ENCODE results near the gene ETV7. TPM values are rescaled to one million over a fixed set of nuclear protein-coding genes. Genes with fewer than 3 reads are reported as not detected.
A peak's percentile ranks its signal among the peaks of the same experiment; 100 is the strongest.
"Not testable (repeated sequence)": the region's sequence is repeated elsewhere in the genome, so short reads cannot be mapped to it uniquely, and the experiment has no call there.

ETV7 gene
- total RNA-seq, 1 donor from 2014 or later: 0.29 TPM

DNA sequence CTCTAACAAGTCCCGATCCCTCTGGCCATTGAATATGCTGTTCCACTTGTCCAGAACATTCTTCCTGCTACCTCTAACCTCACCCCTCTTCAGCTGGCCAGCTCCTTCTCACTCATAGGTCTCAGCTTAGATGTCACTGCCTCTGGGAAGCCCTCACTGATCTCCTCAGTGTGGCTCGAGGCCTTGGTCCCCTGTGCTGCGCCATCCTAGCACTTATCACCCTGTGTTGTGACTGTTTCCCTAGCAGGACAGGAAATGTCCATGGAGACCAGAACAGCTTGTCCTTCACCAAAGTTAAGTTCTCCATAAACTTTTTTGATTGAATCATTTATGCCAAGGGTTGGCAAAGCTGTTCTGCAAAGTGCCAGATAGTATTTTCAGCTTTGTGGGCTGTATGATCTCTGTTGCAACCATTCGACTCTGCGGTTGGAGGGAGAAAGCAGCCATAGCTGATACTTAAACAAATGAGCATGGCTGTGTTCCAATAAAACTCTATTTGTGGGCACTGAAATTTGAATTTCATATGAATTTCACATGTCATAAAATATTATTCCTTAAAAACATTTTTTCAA lies 44.3 kb downstream of the ETV7 start:
- DNase-seq (ENCODE audit: low spot score): no peak

DNA sequence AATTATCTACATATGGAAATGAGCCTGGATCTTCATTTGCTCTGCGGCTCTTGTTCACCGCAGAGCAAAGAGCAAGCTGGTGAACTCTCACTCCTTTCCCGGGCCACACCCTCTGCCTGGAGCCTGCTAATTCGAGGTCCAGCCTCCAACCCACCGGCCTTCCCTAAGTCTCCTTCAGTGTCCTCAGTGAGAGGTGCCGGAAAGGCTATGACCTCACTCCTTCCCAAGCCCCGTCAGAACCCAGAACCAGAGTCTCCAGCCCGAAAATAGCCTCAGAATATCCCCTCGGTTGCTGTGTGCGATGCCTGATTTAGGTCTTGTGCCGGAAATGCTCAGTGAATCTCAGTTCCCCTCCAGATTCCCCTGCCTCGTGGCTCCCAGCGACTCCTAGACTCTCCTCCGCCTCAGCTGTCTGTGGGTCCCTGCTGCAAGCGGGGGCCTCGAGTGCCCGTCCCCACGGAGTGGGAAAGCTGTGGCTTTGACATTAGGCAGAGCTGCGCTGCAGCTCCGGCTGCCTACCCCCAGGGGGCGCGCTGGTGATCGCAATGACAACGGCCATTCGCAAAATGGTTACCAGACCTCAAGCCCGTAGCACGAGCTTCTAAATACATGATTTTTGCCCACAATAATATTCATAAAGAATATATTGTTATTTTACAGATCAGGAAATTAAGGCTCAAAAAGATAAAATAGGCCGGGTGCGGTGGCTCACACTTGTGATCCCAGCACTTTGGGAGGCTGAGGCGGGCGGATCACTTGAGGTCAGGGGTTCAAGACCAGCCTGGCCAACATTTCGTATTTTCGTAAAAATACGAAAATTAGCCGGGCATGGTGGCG lies 46.6 kb downstream of the ETV7 start:
- DNase-seq (ENCODE audit: low spot score): no peak

DNA sequence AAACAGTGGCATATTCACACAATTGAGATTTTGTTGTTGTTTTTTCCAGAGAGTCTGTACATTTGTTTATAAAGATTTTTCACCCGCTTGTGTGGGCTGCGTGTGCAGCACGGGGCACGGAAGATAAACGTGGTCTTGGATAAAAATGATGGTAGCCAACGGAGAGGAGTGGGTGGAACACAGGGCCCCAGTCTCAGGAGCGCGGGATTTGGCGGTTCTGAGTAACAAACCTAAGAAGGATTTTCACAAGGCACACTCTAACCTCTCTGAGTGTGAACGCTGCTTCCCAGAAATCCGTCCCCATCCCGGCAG lies 47.2 kb downstream of the ETV7 start:
- no peak for DNase-seq (ENCODE audit: low spot score)

DNA sequence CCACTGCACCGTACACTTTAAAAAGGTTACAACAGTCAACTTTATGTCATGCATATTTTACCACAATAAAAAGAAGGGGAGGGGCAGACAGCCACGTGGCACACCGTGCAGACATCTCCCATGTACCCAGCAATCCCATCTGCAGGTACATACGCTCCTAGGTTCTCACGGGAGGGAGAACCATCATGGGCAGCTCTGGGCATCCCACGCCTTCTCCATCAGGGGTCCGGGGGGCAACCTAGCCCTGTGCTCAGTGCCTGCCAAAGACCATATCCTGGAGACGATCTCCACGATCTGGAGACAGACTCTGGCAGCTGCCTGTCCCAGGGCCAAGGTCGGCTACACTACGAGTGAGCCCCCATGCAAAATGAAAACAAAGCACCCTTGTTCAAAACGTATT lies 48.3 kb downstream of the ETV7 start:
- DNase-seq (ENCODE audit: low spot score): no peak

DNA sequence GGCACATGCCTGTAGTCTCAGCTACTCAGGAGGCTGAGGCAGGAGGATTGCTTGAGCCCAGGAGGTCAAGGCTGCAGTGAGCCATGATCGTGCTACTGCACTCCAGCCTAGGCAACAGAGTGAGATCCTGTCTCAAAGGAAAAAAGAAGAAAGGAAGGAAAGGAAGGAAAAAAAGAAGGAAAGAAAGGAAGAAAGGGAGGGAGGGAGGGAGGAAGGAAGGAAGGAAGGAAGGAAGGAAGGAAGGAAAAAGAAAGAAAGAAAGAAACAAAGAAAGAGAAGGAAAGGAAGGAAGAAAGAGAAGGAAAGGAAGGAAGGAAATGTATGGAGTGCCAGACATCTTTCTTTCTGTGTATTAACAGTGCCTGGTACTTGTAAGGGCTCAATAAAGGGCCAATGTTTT lies 49.2 kb downstream of the ETV7 start:
- not testable (repeated sequence) for DNase-seq (ENCODE audit: low spot score)

DNA sequence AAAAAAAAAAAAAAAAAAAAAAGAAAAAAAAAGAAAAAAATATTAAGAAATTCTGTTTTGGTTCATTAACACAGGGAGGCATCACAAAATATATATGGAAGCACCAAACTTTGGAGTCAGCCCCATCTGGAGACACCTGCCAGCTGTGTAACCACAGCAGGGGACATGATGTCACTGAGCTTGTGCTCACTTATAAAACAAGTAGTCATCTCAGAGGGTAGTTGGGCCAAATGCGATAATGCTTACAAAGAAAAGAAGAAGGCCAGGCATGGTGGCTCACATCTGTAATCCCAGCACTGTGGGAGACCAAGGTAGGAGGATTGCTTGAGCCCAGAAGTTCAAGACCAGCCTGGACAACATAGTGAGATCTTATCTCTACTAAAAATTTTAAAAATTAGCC lies 49.7 kb downstream of the ETV7 start:
- peak; percentile 0 for DNase-seq (ENCODE audit: low spot score)

DNA sequence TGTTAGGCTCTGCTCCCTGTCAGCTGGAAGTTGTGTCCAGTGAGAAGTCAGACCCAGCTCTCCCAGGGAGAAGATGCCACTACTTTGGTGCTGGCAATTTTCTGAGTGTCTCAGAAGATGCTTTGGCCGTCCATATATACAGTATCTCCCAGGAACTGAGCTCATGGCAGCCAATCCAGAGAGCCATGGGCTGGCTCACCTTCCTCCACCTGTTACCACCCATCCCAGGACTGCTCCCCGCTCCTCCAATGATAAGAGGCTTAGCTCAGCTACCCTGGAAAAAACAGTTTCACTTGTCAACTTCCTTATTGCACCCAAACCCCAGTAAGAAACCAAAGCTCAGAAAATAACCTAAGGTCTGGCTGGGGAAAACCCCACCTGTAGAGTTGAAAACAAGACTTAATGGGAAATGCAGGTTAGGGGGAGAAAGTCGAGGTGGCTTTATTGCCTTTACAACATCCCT lies 50.7 kb downstream of the ETV7 start, which contains the start of gene BNIP5:
BNIP5 (minus strand) TSS at position 110 of the 463 bp plus-strand sequence. CDS start 6,198 bp downstream, outside the sequence.
- peak; percentile 71 for DNase-seq (ENCODE audit: low spot score)

DNA sequence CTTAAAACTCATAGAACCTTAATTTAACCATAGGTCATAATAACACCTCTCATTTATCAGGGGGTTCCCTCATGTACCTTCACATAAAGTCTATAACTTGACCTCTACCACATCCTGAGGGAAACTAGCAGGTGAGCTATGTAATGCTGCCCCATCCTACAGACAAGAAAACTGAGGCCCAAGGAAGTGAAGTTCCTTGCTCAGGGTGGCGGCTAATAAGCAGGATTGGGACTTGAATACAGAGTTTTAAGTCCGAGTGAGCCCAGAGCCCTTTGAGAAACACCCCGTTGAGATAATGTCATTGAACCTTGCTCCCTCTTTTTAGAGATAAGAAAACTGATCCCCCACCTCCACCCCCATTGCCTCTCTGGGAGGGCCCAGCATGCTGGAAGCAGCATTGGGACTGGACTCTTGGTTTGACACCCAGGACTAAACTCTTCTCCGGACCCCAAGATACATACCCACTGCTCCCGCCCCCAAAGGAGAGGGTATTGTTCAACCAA lies 51.2 kb downstream of the ETV7 start:
- DNase-seq (ENCODE audit: low spot score): peak; percentile 30

DNA sequence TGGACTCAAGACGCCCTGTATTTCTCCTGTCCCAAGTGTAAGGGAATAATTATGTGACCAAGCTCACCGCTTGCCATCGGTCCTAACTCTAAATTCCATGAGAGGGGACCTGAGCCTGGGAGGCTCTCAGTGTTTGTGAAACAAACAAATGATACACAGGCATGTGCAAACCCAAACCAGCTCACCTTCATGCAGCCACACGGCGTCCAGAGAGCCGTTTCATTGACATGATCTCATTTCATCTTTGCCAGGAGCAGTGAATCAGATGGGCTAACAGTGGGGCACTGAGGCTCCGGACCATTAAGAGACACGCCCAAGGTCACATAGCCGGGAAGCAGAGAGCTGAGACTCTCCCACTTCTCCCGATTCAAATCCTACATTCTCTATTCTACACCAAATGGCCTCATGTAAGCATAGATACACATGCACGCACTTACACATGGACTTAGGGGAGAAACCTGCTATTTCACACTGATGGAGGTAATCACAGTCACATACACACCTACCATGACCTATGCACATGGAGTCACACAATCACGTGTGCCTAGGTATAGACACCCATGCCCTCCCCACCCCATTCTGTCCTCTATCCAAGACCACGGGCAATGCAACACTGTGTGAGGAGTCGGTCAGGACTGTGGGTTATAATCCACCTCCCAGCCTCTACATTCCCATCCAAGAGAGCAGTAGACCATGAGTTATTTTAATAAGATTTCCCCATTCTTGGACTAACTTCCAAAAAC lies 51.8 kb downstream of the ETV7 start:
- DNase-seq (ENCODE audit: low spot score): peak; percentile 30

DNA sequence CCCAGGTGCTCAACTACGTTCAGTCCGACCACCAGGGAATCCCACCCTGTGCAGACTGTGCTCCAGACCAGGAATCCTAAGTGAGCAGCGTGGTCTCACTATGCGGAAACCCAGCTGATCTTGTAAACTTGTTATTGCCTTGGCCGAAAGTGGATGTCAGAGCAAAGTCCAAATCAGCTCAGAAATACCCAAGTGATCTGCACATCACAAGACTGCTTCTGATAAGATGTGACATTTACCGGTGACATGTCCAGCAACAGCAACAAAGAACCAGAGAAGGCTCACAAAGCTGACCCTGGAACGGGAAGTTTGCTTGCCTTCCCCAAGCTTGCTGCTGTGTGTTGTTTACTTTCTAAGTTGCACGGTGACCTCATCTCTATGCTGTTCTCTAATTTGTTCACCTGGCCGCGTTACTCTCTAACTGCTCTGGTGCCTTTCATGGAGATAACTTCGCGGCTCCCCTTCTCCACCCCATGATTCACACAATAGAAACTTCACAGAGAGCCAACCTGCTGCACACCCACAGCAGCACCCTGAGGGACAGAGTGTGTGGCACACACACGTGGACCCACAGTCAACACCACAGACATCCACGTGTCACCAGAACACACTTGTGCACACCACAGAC lies 52.5 kb downstream of the ETV7 start:
- DNase-seq (ENCODE audit: low spot score): peak; percentile 12

DNA sequence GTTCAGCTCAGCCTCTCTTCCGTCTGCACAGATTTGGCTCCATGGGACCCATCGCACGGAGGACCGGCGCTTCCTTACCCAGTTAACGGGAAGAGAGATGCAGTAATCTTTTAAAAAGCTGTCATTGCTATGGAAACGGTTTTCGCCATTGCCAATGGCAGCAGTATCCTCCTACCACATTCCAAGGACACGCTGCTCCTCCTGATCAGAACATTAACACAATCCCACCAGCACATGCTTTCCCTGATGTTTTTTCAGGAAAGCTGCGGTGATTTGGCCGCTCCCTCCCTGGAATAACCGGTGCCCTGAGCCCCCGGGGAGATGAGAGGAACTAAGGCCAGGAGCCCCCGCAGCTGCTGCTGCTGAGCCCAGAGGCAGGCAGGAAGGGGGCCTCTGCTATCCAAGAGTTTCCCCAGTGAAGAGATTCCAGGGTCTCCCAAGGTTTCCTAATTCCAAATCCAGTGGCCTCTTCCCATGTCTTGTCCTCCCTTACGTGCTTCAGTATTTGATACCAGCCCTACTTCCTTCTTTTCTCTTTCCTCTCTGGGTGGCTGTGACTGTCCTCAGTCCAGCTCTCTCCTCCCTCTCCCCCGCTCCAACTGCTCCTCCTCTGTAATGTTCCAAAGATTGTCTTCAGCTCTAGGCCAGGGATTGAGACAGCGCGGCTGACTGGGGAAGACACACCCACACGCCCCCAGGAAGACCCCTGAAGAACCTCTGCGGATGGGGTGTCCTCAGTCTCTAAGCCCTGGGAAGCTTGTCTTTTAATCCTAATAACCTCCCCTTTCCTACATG lies 53.3 kb downstream of the ETV7 start:
- no peak for DNase-seq (ENCODE audit: low spot score)

DNA sequence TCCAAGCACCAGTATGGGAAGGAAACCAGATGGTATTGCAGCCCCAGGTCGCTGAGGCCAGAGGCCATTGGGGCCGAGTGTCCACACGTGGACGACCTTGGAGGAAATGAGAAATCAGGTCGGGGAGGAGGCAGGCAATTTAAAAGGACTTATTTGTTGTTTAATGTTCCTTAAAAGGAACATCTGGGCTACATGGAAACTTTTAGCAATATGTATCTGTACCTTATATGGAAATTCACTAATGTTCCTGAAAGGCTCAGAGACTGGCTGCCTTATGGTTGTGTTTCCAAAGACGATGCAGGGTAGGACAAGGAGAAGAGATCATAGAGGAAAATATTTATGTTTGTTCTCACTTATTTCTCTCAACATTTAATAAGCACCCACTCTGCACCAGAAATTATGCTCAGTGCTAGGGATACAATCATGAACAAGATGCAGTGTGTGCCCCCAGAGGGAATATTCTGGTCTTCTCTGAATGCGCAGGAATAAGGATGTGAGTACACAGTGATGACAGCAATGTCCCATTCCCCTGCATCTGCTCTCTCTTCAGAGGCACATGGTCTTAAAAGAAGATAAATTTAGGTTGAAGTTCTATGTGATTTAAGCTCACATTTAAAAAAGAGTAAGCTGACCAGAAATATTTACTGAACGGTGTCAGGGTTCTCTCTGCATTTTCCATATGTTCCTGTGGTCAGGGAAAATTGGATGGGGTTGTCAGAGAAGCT lies 54.1 kb downstream of the ETV7 start:
- DNase-seq (ENCODE audit: low spot score): no peak

DNA sequence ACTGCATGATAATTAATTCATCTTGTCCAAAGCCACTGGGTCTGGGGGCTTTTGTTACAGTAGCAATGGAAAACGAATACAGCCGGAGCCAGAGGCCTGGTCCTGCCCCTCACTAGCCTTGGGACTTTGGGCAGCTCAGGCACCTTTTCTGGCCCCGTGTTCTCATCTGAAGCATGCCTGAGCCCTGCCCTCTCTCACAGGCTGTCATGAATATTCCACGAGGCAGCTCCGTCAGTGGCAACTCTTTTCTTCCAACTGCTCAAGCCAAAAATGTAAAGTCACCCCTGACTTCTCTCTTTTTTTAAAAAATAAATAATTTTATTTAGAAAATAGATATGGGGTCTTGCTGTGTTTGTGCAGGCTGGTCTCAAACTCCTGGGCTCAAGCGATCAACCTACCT lies 56.1 kb downstream of the ETV7 start:
- DNase-seq (ENCODE audit: low spot score): no peak

DNA sequence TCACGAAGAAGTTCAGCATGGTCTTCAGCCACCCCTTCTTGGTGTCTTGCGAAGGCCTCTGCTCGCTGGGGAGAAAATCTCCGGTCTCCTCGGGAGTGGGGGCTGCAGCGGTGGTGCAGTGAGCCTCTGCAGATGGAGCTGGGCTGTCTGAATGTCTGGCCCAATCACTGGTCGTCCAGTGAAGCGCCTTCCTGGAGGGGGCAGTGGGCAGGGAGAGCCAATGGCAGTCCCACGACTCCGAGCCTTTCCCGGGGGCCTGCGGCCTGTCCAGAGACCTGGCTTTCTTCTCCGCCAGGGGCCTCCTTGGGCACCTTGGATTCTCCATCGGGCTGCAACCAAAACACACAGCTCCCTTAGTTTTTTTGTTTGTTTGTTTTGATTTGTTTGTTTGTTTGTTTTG lies 57.1 kb downstream of the ETV7 start:
- DNase-seq (ENCODE audit: low spot score): no peak

DNA sequence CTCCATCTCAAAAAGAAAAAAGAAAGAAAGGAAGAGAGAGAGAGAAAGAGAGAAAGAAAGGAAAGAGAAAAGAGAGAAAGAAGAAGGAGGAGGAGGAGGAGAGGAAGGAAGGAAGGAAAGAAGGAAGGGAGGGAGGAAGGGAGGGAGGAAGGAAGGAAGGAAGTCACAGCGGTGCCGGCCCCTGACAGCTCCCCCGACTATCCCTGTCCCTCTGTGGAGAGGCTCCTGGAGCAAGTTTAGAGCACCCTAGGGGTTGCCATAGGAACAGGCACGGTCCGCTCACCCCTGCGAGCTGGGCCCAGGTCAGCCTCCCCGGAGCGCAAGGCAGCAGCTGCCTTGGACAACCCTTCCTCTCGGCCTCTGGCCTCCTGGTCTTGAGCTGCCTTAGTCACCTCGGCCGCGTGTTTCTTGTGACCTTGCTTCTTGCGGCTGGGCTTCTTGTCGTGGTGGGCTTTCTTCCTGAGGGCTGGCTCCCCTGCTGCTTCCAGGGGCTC lies 57.6 kb downstream of the ETV7 start:
- DNase-seq (ENCODE audit: low spot score): no peak

DNA sequence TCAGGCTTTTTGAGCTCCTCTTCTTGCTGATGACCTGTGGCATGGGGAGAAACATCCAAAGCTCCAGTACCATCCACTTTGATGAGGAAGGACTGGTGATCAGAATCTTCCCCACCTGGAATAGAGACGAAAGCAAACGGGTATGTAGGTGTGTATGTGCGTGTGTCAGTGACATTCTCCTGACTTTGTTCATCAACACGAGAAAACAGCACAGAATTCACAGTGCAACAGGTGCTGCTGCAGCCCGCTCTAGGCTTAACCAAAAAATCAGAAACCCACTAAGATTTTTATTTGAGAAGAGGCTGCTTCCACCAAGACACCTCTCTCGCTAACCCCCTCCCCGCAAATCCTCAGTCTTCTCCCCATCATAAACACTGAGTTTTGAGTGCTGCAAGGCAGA lies 58.9 kb downstream of the ETV7 start:
- no peak for DNase-seq (ENCODE audit: low spot score)

DNA sequence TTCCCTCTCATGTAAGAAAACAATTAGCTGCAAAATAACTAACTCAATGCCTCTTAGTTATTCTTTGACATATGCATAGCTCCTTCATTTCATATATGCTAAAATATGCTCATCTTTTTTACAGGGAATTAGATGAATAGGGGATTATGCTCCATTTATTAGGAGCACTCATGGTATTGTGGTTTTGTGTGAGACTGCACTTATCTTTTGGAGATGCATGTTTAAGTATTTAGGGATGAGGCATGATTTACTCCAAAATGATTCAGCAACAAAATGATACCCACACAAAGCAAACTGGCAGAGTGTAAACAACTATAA lies 59.6 kb downstream of the ETV7 start:
- DNase-seq (ENCODE audit: low spot score): no peak

DNA sequence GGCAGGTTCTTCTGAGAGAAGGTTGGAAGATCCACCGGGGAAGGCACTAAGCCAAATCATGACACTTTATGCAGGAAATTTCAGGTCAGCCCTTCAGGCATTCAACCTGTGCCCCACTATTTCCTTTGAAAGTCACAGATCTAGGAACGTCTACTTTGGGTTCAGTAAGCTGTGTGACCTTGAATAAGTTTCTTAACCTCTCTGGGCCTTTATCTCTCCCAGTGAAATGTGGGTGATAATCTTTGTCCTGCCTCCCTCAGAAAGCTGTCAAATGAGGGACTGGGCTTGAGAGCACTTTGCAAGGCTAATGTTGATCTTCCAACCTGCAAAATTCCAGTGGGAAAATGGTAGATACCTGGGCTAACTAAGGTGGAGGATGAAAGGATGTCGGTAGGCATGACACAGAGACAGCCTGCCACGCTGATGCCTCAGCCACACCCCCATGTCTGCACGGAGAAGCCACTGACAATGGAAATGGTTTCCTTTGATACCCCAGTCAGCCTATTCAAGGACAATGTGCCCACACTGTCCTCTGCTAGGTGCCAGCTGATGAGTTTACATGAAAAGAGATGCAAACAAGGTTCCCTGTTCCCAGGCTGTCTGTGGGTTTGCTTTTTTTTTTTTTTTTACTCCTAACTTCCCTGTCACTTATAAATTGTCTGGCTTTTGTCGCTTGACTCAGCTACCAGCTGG lies 60.1 kb downstream of the ETV7 start:
- DNase-seq (ENCODE audit: low spot score): no peak

DNA sequence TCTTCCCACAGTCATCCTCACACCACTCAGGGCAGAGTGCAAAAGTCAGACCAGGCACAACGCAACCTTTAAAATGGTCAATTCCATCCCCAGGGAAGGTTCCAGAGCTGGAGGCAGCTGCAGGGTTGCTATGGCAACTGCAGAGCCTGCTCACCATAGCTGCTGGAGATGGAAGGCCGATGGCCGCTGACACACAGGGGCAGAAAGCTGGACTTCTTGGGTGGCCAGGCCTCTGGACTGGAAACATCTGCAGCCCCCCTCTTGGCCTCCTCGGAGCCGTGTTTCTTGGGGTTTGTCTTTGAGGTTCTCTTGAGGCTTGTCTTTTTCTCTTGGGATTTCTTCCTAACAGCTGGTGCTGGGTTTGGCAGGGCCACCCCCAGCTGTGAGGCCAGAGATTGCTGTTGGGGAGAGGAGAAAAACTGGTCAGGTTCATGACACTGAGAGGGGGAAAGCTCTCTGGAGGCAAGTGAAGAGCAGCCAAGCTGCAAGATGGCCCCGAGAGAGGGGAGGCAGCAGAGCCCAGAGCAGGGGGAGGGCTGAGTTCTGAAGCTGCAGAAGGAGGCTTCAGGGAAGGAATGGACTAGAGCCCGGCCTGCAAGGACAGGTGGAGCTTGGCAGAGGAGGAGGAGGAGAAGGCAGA lies 61.0 kb downstream of the ETV7 start:
- DNase-seq (ENCODE audit: low spot score): no peak

All from mesenteric fat pad (tissue), 1 donor.